HCT116 (cell line): ENCODE data around the gene GPR146. TPM values are rescaled to one million over a fixed set of nuclear protein-coding genes. Genes with fewer than 3 reads are reported as not detected.

ENCODE experiments used
- ATAC-seq: fragments of 200-7000 bp; cut with Tn5 transposase; 2 replicates; pipeline ENCODE4 v1.9.1; 2020; ENCODE audit warnings: mild to moderate bottlenecking, moderate library complexity
- BruUV-seq: library from RNA; stranded (reverse); fragments of 400-500 nt; replicated peaks from 2 replicates; lab custom pipeline; 2021; lab: Mats Ljungman, UMichigan
- CTCF ChIA-PET: fragments of 300-600 bp; sonication (Branson Sonifier 250); formaldehyde crosslinking; loops from one replicate; lab custom pipeline; 2021; ENCODE audit warnings: antibody characterized with exemption; lab: Charles Lee
- POLR2A ChIA-PET: fragments of 300-600, 350-600 bp; sonication (Branson Sonifier 250); formaldehyde crosslinking; loops from one replicate; lab custom pipeline; 2021; ENCODE audit warnings: antibody characterized with exemption; lab: Charles Lee
- RAD21 ChIA-PET, 2 experiments: fragments of 300-600 bp; sonication (Branson Sonifier 250); formaldehyde crosslinking; loops; one replicate each; lab custom pipeline; 2023; ENCODE audit warnings: low total read pairs in 2 of 2; ENCODE audit not compliant: uncharacterized antibody in 2 of 2, unreplicated experiment in 2 of 2, low non-redundant PET in 1 of 2; lab: Charles Lee
- DNase-seq: peaks from one replicate; pipeline ENCODE4 v3.0.0-alpha.2; 2010; ENCODE audit warnings: low read depth, low spot score
- H2AFZ ChIP-seq: fragments of 200-600 bp; shearing (Covaris generic), sonication (generic); 2 replicates; pipeline ENCODE4 v1.6.1; 2017; ENCODE audit warnings: low read depth, mixed run types, mixed read lengths, antibody characterized with exemption, low read length; ENCODE audit not compliant: poor library complexity, severe bottlenecking
- H3K27ac ChIP-seq: 2 replicates; pipeline ENCODE4 v1.5.1; 2012; ENCODE audit warnings: low read depth, low read length
- H3K27me3 ChIP-seq: fragments of 200-600 bp; sonication (generic); 2 replicates; pipeline ENCODE4 v1.6.1; 2016; ENCODE audit warnings: mixed run types, low read length, mixed read lengths; ENCODE audit not compliant: insufficient read depth
- H3K36me3 ChIP-seq, 2 experiments: fragments of 200-500 bp in 1 of 2; fragments of 200-600 bp in 1 of 2; sonication (Bioruptor generic) in 1 of 2; sonication (generic) in 1 of 2; 2 replicates each; pipeline versions ENCODE4 v1.5.1 to v1.6.1; 2014 to 2016; ENCODE audit warnings: low read length in 2 of 2, inconsistent platforms in 1 of 2, mixed read lengths in 1 of 2, mixed run types in 1 of 2; ENCODE audit not compliant: insufficient read depth in 2 of 2, control insufficient read depth in 1 of 2
- H3K4me1 ChIP-seq, 2 experiments: fragments of 200-600 bp in 1 of 2; sonication (generic) in 1 of 2; 2 replicates each; pipeline versions ENCODE4 v1.5.1 to v1.6.1; 2012 to 2017; ENCODE audit warnings: low read length in 2 of 2, inconsistent platforms in 1 of 2, mild to moderate bottlenecking in 1 of 2, mixed read lengths in 1 of 2, mixed run types in 1 of 2, moderate library complexity in 1 of 2; ENCODE audit not compliant: insufficient read depth in 2 of 2, control insufficient read depth in 1 of 2
- H3K4me2 ChIP-seq: fragments of 200-600 bp; sonication (generic); 2 replicates; pipeline ENCODE4 v1.6.1; 2017; ENCODE audit warnings: mixed run types, low read length, mixed read lengths
- H3K4me3 ChIP-seq, 2 experiments: fragments of 200-600 bp in 1 of 2; sonication (generic) in 1 of 2; replicated peaks in 1 of 2; 2 replicates each; pipeline ENCODE4 v1.5.1; 2011 to 2016; ENCODE audit warnings: low read length in 2 of 2, control low read depth in 1 of 2, low read depth in 1 of 2, mild to moderate bottlenecking in 1 of 2, mixed read lengths in 1 of 2, mixed run types in 1 of 2
- H3K79me2 ChIP-seq: fragments of 200-600 bp; sonication (generic); 2 replicates; pipeline ENCODE4 v1.6.1; 2017; ENCODE audit warnings: mild to moderate bottlenecking, mixed run types, low read length, moderate library complexity, mixed read lengths; ENCODE audit not compliant: insufficient read depth
- H3K9ac ChIP-seq: fragments of 200-600 bp; sonication (generic); 2 replicates; pipeline ENCODE4 v1.6.1; 2016; ENCODE audit warnings: low read length, mixed read lengths
- H3K9me2 ChIP-seq: fragments of 200-600 bp; sonication (generic), shearing (Covaris generic); 2 replicates; pipeline ENCODE4 v1.6.1; 2017; ENCODE audit warnings: mixed run types, mild to moderate bottlenecking, moderate library complexity; ENCODE audit not compliant: insufficient read depth
- H3K9me3 ChIP-seq, 2 experiments: fragments of 200-500 bp in 1 of 2; fragments of 200-600 bp in 1 of 2; sonication (Bioruptor generic) in 1 of 2; sonication (generic) in 1 of 2; 2 replicates each; pipeline ENCODE4 v1.6.1; 2014 to 2017; ENCODE audit warnings: low read length in 2 of 2, mixed read lengths in 2 of 2, inconsistent platforms in 1 of 2, low read depth in 1 of 2, mild to moderate bottlenecking in 1 of 2, mixed run types in 1 of 2, moderate library complexity in 1 of 2; ENCODE audit not compliant: control insufficient read depth in 1 of 2, insufficient read depth in 1 of 2
- H4K20me1 ChIP-seq: fragments of 200-600 bp; sonication (generic), shearing (Covaris generic); 2 replicates; pipeline ENCODE4 v1.6.1; 2017; ENCODE audit warnings: mixed run types, mild to moderate bottlenecking, moderate library complexity; ENCODE audit not compliant: insufficient read depth
- CEBPB ChIP-seq: IDR thresholded peaks from 2 replicates; pipeline ENCODE4 v1.6.1; 2012; ENCODE audit warnings: low read depth
- CTCF ChIP-seq, 3 experiments: fragments of 200-600 bp in 1 of 3; sonication (generic) in 1 of 3; IDR thresholded peaks in 2 of 3; conservative IDR thresholded peaks in 1 of 3; 2 replicates each; pipeline ENCODE4 v1.5.1; 2012 to 2017; ENCODE audit warnings: low read depth in 2 of 3, low read length in 2 of 3, antibody characterized with exemption in 1 of 3, borderline replicate concordance in 1 of 3, control low read depth in 1 of 3, mild to moderate bottlenecking in 1 of 3, mixed read lengths in 1 of 3, mixed run types in 1 of 3, moderate library complexity in 1 of 3; ENCODE audit not compliant: insufficient read depth in 1 of 3
- ELF1 ChIP-seq: IDR thresholded peaks from 2 replicates; pipeline ENCODE4 v1.6.1; 2012; ENCODE audit warnings: low read depth, borderline replicate concordance
- EZH2 ChIP-seq: fragments of 200-600 bp; sonication (generic); IDR thresholded peaks from 2 replicates; pipeline ENCODE4 v1.6.1; 2017; ENCODE audit warnings: antibody characterized with exemption, mixed run types
- EZH2phosphoT487 ChIP-seq: fragments of 200-600 bp; IDR thresholded peaks from 2 replicates; pipeline ENCODE4 v1.6.1; 2018; ENCODE audit warnings: antibody characterized with exemption, borderline replicate concordance
- MAX ChIP-seq: IDR thresholded peaks from 2 replicates; pipeline ENCODE4 v1.6.1; 2012
- RAD21 ChIP-seq: IDR thresholded peaks from 2 replicates; pipeline ENCODE4 v1.6.1; 2012; ENCODE audit warnings: low read depth, mild to moderate bottlenecking
- SP1 ChIP-seq: IDR thresholded peaks from 2 replicates; pipeline ENCODE4 v1.6.1; 2012; ENCODE audit warnings: low read depth
- SRF ChIP-seq: IDR thresholded peaks from 2 replicates; pipeline ENCODE4 v1.6.1; 2012; ENCODE audit warnings: low read depth
- TCF7L2 ChIP-seq: IDR thresholded peaks from 2 replicates; pipeline ENCODE4 v1.7.0; 2011; ENCODE audit warnings: borderline replicate concordance, inconsistent platforms; ENCODE audit not compliant: insufficient read depth, insufficient read length; ENCODE audit errors: extremely low read depth
- ZNF274 ChIP-seq: fragments of 200-500 bp; sonication (Bioruptor generic); IDR thresholded peaks from 2 replicates; pipeline ENCODE4 v1.6.1; 2014; ENCODE audit warnings: mild to moderate bottlenecking, low read depth, low read length, inconsistent platforms
- intact Hi-C: fragments of 100-400 bp; cut with micrococcal nuclease; formaldehyde crosslinking; loops from 2 replicates; pipeline ENCODE4 v1.10.0; 2022
- total RNA-seq: library from RNA; stranded (reverse); gene quantifications from one replicate; pipeline ENCODE4 v1.2.1, GENCODE V29; 2021; ENCODE audit not compliant: unreplicated experiment

The GPR146 gene
- total RNA-seq, 1 experiment from 2014 or later = 2.4 TPM

DNA sequence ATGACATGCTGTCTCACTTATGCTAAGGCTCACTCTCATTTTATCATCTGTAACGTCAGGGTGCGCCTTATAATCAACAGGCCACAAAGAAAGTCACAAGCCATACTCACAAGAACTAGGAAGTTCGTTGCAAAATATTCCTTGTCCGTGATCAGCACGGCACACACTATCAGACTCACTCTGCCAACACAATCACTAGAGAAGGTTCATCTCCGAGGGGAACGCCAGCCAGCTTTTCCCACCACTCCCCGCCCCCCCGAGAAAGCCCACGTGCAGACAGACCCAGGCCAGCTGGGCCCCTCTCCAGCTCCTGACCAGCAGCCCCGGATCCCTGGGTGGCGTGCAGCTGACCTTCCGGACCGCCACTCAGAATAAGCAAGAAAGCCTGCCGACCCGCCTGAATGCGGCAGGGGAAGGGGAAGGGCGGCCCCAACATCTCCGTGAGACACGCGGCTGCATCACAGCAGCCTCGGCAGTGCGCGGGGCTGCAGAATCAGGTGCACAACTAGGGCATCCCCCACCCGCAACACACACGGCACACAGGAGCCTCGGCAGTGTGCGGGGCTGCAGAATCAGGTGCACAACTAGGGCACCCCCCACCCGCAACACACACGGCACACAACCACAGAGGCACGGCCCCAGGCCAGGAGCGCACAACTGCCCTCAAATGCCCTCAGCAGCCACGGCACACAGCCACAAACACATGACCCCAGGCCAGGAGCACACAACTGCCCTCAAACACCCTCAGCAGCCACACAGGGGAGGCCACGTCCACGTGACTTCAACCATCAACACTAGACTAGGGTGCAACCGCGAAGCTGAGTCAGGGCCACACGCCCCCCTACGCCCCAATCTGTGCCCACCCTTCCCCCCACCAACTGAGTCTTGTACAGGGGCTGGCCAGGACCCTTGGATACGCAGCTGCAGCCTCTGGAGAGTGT, 2.5 kb upstream of the GPR146 start:
- H2AFZ ChIP-seq = no peak overlapping the region

More for the DNA sequence above, 2.5 kb upstream of the GPR146 start:
- no peak overlapping the region for H3K27ac ChIP-seq
- H3K9me3 ChIP-seq = no peaks in the 10 kb centered on the region
- no peak overlapping the region for H3K4me2 ChIP-seq
- TF ChIP-seq SP1 = no peak
- no peak for TF ChIP-seq EZH2
- TF ChIP-seq MAX = no peak
- TF ChIP-seq RAD21 = no peak
- no peak for TF ChIP-seq SRF
- no peak for TF ChIP-seq CEBPB
- TF ChIP-seq ZNF274 = no peak
- TF ChIP-seq TCF7L2 = no peak
- TF ChIP-seq EZH2phosphoT487 = no peak
- no peak for TF ChIP-seq CTCF (IDR thresholded peaks at IDR 0.05 in 2 of 3, conservative IDR thresholded peaks at IDR 0.05 in 1 of 3; ENCODE audit: borderline replicate concordance in 1 of 3, insufficient read depth in 1 of 3, low read depth in 2 of 3, low read length in 2 of 3)
- no peak for TF ChIP-seq ELF1
- ATAC-seq = no peak
- DNase-seq = no peak
- peaks cover 13 to 21% of the 10 kb centered on the region in 2 experiments for H3K4me1 ChIP-seq
- no peaks in the 10 kb centered on the region for H4K20me1 ChIP-seq
- ChIA-PET POLR2A (no interaction called here), RAD21 (no interaction called here), CTCF (no interaction called here)
- no peaks in the 10 kb centered on the region for H3K9me2 ChIP-seq
- intact Hi-C loops = no loop called here
- no TSS peak for BruUV-seq
- H3K4me3 ChIP-seq = no peak overlapping the region
- H3K36me3 ChIP-seq = no peaks in the 10 kb centered on the region
- H3K79me2 ChIP-seq = peaks cover 17% of the 10 kb centered on the region; the same call in 1 of the 2 replicates
- no peak overlapping the region for H3K9ac ChIP-seq
- no peaks in the 10 kb centered on the region for H3K27me3 ChIP-seq
